GM19351 (cell line): ENCODE results near the gene TTLL13.

Experiments
- ATAC-seq: cut with Tn5 transposase; IDR thresholded peaks from one replicate; pipeline ENCODE4 v1.9.1; 2021; ENCODE audit warnings: mild to moderate bottlenecking, moderate library complexity; ENCODE audit not compliant: unreplicated experiment

TTLL13 gene

GRCh38 chr15:90249203-90249863 is at the start of gene TTLL13:
Gene TTLL13, plus strand, starts transcription at chr15:90249556. Its CDS starts 1,075 bp downstream, at chr15:90250631.
- peak; percentile 73 for ATAC-seq

- ATAC-seq, result peak; percentile 28
Observed at GRCh38 chr15:90200534-90201129, 48.7 kb upstream of the TTLL13 start.

- ATAC-seq, result peak; percentile 84
Observed at GRCh38 chr15:90201130-90201943, 48.0 kb upstream of the TTLL13 start, which contains the start of gene SEMA4B. Gene SEMA4B, plus strand, starts transcription at chr15:90201330. Its CDS starts 249 bp downstream, at chr15:90201579.

GRCh38 chr15:90201944-90202375 is 47.4 kb upstream of the TTLL13 start:
- ATAC-seq, result no peak

GRCh38 chr15:90202929-90203328 is 46.4 kb upstream of the TTLL13 start:
- no peak for ATAC-seq

- no peak for ATAC-seq
Observed at GRCh38 chr15:90203473-90203872, 45.9 kb upstream of the TTLL13 start.

- ATAC-seq, result no peak
Observed at GRCh38 chr15:90203922-90204321, 45.4 kb upstream of the TTLL13 start.

- no peak for ATAC-seq
Observed at GRCh38 chr15:90205050-90205848, 44.1 kb upstream of the TTLL13 start.

- ATAC-seq, result no peak
Observed at GRCh38 chr15:90205886-90206285, 43.5 kb upstream of the TTLL13 start.

- ATAC-seq, result no peak
Observed at GRCh38 chr15:90207252-90207651, 42.1 kb upstream of the TTLL13 start.

GRCh38 chr15:90208356-90208755 is 41.0 kb upstream of the TTLL13 start:
- no peak for ATAC-seq

GRCh38 chr15:90209591-90209990 is 39.8 kb upstream of the TTLL13 start:
- no peak for ATAC-seq

- no peak for ATAC-seq
Observed at GRCh38 chr15:90210593-90210992, 38.8 kb upstream of the TTLL13 start.

- ATAC-seq, result no peak
Observed at GRCh38 chr15:90211009-90211408, 38.3 kb upstream of the TTLL13 start.

- ATAC-seq, result no peak
Observed at GRCh38 chr15:90211440-90212143, 37.8 kb upstream of the TTLL13 start.

GRCh38 chr15:90212221-90213098 is 36.9 kb upstream of the TTLL13 start:
- ATAC-seq, result no peak

GRCh38 chr15:90213122-90213817 is 36.1 kb upstream of the TTLL13 start:
- ATAC-seq, result no peak

- ATAC-seq, result no peak
Observed at GRCh38 chr15:90213818-90214204, 35.5 kb upstream of the TTLL13 start.
